ENCODE data around the gene FXYD1. TPM values are rescaled to one million over a fixed set of nuclear protein-coding genes. Genes with fewer than 3 reads are reported as not detected.

The FXYD1 gene
- polyA plus RNA-seq, 1 donor = 18.6 TPM

DNA sequence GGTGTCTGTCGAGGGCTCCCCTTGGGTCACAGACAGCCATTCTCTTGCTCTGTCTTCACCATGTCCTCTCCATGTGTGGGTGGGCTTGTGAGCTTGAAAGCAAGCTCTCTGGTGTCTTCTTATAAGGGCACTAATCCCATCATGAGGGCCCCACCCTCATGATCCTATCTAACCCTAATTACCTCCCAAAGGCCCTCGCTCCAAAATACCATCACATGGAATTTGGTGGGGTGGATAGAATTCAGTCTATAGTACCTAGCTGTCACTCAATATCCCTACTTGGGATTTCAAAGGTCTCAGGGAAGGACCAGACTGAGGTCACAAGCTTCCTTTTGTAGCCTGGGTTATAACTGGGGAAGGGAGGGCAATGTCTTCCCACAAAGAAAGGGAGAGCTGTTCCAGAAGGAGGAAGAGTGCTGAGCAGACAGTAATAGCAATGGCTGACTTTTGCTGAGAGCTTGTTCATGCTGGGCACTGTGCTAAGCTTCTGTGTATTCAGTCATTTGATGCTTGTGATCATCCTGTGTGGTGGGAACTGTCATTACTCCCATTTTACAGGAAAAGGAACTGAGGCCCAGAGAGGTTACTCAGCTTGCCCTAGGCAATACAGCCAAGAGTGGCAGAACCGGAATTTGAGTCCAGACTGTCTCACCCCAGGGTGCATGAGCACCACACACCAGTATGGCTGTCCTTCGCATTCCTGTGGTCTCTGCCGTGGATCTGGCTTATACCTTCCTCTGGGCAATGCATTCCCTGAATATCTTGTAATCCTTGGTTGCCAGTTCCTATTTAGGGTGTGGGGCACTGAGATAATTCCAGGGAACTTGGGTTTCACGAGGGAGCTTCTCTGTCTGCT is 24.1 kb downstream of the FXYD1 start:
- DNase-seq = no peak

- DNase-seq = no peak
Observed at GRCh38 chr19:35164418-35164817, 25.8 kb downstream of the FXYD1 start.

DNA sequence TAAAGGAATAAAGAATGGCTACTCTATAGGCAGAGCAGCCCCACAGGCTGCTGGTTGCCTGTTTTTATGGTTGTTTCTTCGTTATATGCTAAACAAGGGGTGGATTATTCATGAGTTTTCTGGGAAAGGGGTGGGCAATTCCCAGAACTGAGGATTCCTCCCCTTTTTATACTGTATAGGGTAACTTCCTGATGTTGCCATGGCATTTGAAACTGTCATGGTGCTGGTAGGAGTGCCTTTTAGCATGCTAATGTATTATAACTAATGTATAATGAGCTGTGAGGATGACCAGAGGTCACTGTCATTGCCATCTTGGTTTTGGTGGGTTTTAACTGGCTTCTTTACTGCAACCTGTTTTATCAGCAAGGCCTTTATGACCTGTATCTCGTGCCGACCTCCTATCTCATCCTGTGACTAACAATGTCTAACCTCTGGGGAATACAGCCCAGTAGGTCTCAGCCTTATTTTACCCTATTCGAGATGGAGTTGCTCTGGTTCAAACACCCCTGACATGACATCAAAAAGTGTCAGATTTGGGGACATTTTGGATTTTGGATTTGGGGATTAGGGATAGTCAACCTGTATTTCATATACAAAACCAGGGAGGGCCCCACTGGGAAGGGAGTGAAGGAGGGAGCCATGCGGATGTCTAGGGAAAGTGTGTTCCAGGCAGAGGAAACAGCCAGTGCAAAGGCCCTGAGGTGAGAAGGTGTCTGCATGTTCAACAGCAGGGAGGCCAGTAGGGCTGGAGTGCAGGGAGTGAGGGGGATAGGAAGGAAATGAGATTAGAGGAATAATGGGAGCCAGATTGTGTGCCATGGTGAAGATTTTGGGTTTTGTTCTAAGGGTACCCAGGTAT is 26.8 kb downstream of the FXYD1 start:
- DNase-seq = no peak

- DNase-seq = no peak
Observed at GRCh38 chr19:35166100-35167063, 27.8 kb downstream of the FXYD1 start.

- no peak for DNase-seq
Observed at GRCh38 chr19:35167251-35168119, 28.9 kb downstream of the FXYD1 start.

DNA sequence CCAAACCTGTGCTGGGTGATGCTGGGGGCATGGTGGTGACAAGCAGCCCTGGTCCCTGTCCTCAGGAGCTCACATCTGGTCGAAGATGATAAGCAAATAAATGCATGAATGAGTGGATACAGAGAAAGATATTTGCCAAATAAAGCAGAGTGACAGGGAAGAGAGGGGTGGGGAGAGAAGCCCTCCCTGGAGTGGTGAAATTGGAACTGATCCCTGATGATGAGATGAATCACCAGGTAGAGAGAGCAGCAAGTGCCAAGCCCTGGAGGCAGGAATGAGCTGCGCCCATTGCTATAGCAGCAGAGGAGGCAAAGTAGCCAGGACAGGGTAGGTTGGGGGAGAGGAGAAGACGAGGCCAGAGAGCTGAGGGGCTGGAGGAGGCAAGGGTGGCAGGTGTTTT is 29.6 kb downstream of the FXYD1 start:
- DNase-seq = no peak

DNA sequence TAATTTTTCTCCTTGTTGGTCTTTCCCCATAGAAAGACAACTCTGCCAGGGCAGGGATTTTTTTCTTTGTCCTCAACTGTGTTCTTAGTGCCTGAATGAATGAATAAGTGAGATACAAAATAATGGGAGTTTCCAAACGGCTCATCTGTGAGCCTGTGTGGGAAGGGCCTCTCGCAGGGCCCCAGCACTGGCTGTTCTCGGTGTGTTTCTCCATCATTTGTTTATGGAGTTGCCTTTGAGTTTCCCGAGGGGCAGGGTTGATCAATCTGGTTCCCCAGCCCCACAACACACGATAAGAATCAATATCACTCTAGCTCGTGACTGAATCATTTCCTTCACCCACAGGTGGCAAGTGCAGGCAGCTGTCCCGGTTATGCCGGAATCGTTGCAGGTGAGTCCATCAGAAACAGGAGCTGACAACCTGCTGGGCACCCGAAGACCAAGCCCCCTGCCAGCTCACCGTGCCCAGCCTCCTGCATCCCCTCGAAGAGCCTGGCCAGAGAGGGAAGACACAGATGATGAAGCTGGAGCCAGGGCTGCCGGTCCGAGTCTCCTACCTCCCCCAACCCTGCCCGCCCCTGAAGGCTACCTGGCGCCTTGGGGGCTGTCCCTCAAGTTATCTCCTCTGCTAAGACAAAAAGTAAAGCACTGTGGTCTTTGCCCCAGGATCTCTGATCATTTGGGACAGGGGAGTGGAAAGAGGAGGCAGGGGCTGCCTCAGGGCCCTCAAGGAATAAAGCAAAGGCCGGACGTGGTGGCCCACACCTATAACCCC is 30.8 kb downstream of the FXYD1 start:
- no peak for DNase-seq

- no peak for DNase-seq
Observed at GRCh38 chr19:35170359-35171061, 31.9 kb downstream of the FXYD1 start.

DNA sequence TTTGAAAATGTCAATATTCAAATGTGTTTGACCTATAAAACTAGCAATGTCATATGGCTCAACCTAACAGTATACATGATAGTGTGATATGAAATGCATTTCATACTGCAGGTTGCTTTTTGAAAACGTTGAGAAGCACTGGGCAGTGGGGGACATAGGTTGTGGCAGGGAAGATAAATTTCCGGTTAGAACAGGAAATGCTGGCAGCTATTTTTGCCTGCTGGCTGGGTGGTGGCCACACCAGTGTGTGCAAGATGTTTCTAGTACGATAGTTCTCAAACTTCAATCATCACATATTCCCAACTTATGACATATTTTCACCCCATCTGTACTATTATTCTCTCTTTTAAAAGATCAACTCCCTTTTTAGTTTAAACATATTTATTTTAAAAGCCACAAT is 33.1 kb downstream of the FXYD1 start:
- no peak for DNase-seq

GRCh38 chr19:35174226-35174625 is 35.6 kb downstream of the FXYD1 start:
- DNase-seq = no peak

GRCh38 chr19:35176181-35176570 is 37.6 kb downstream of the FXYD1 start:
- no peak for DNase-seq

DNA sequence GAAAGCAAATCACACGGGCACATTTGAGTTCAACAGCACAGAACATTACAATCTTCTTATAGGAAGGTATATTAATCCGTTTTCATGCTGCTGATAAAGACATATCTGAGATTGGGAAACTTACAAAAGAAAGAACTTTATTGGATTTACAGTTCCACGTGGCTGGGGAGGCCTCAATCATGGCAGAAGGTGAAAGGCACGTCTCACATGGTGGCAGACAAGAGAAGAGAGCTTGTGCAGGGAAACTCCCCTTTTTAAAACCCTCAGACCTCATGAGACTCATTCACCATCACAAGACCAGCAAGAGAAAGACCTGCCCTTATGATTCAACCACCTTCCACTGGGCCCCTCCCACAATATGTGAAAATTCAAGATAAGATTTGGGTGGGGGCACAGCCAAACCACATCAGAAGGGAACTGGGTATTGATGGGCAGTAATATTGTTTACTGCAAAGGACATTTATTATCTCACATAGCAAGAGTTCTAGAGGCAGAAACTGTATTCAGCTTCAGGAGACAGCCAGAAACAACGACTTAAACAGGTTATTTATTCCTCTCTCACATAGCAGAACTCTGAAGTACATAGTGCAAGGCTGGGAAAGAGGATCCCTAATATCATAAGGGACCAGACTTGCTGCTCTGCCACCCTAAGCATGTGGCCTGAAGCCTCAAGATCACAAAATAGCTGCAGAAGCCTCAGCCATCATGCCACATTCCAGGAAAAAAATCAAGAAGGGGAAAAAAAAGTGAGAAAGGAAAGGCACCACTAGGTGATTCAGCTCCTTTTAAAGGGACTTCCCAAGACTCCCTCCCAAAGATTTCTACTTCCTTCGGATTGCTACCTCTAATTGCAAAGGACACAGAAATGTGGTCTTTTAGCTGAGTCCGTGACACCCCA is 39.0 kb downstream of the FXYD1 start:
- no peak for DNase-seq

- no peak for DNase-seq
Observed at GRCh38 chr19:35178701-35179100, 40.1 kb downstream of the FXYD1 start.

DNA sequence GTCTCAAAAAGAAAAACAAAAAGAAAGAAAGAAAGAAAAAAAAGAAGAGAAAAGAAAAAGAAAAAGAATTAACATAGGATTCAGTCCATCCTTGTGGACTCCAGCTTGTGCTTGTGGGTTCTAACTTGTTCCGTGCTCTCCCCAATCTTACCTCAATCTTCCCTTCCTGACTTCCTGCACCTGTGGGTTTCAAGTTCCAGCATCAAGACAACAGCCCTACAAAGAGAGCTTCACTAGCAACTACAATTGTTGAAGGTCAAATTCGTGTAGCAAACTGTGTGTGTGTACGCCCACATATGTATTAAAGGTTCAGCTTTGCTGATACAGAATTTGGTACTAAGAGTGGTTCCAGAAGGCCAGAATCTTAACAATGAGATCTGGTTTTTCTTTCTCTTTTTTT is 41.2 kb downstream of the FXYD1 start:
- DNase-seq = no peak

GRCh38 chr19:35181387-35181786 is 42.8 kb downstream of the FXYD1 start:
- DNase-seq = no peak

DNA sequence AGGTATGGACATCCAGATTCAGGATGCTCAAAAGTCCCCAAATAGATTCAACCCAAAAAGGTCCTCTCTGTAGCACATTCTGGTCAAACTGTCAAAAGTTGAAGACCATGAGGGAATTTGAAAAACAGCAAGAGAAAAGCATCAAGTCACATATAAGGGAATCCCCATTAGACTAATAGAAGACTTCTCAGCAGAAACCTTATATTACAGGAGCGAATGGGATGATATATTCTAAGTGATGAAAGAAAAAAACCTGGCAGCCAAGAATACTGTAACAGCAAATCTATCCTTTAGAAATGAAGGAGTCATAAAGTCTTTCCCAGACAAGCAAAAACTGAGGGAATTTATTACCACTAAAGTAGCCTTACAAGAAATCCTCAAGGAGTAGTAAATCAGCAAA is 45.6 kb downstream of the FXYD1 start:
- no peak for DNase-seq

- DNase-seq = no peak
Observed at GRCh38 chr19:35184884-35185283, 46.3 kb downstream of the FXYD1 start.

All from left kidney (tissue), 2 donors.